ENCODE measurements around the gene PRPSAP2. TPM values are rescaled to one million over a fixed set of nuclear protein-coding genes. Genes with fewer than 3 reads are reported as not detected.

PRPSAP2 gene
- total and polyA plus RNA-seq, 2 donors from 2014 or later = 30.6 to 32.0 TPM

GRCh38 chr17:18970582-18971480 is 112.9 kb downstream of the PRPSAP2 start:
- Histone ChIP-seq H3K27ac (ENCODE audit: low read depth in 2 of 2, low read length in 2 of 2) (no peak overlapping the region), H3K36me3 (ENCODE audit: control insufficient read depth in 2 of 3, insufficient read depth in 3 of 3, low read length in 3 of 3) (peaks cover 0 to 4% (median 2%) of the 10 kb centered on the region in 3 donors), H3K9me3 (ENCODE audit: control insufficient read depth in 2 of 3, insufficient read depth in 1 of 3, low read length in 3 of 3) (no peaks in the 10 kb centered on the region), H3K27me3 (ENCODE audit: control insufficient read depth, insufficient read depth, low read length) (no peaks in the 10 kb centered on the region), H3K4me3 (ENCODE audit: low read length in 3 of 3) (no peak overlapping the region), H3K4me1 (ENCODE audit: control insufficient read depth in 2 of 3, insufficient read depth in 2 of 3, low read depth in 1 of 3, low read length in 3 of 3) (peaks cover 0 to 3% (median 0%) of the 10 kb centered on the region in 3 donors), H3K9ac (ENCODE audit: low read length in 3 of 3) (no peak overlapping the region)
- DNase-seq = no peak
- TF ChIP-seq CTCF (IDR thresholded peaks at IDR 0.05; ENCODE audit: borderline replicate concordance, extremely low read depth, insufficient read depth) = no peak
- FAIRE-seq = no peak
- intact Hi-C loops (cut with DNase I) = no loop called here

- Histone ChIP-seq H3K27ac (ENCODE audit: low read depth in 2 of 2, low read length in 2 of 2) (no peak overlapping the region), H3K4me3 (ENCODE audit: low read length in 3 of 3) (no peak overlapping the region), H3K9me3 (ENCODE audit: control insufficient read depth in 2 of 3, insufficient read depth in 1 of 3, low read length in 3 of 3) (no peaks in the 10 kb centered on the region), H3K9ac (ENCODE audit: low read length in 3 of 3) (no peak overlapping the region), H3K4me1 (ENCODE audit: control insufficient read depth in 2 of 3, insufficient read depth in 2 of 3, low read depth in 1 of 3, low read length in 3 of 3) (peaks cover 0 to 3% (median 0%) of the 10 kb centered on the region in 3 donors), H3K36me3 (ENCODE audit: control insufficient read depth in 2 of 3, insufficient read depth in 3 of 3, low read length in 3 of 3) (peaks cover 0 to 4% (median 2%) of the 10 kb centered on the region in 3 donors), H3K27me3 (ENCODE audit: control insufficient read depth, insufficient read depth, low read length) (no peaks in the 10 kb centered on the region)
- DNase-seq (no peak), FAIRE-seq (no peak)
- intact Hi-C loops (cut with DNase I) = no loop called here
- no peak for TF ChIP-seq CTCF (IDR thresholded peaks at IDR 0.05; ENCODE audit: borderline replicate concordance, extremely low read depth, insufficient read depth)
These were observed 113.9 kb downstream of the PRPSAP2 start for GRCh38 chr17:18971801-18972200.

GRCh38 chr17:18974407-18975149 is 116.6 kb downstream of the PRPSAP2 start:
- Histone ChIP-seq H3K27ac (ENCODE audit: low read depth in 2 of 2, low read length in 2 of 2) (no peak overlapping the region), H3K36me3 (ENCODE audit: control insufficient read depth in 2 of 3, insufficient read depth in 3 of 3, low read length in 3 of 3) (peaks cover 0 to 4% (median 2%) of the 10 kb centered on the region in 3 donors), H3K27me3 (ENCODE audit: control insufficient read depth, insufficient read depth, low read length) (no peaks in the 10 kb centered on the region), H3K9ac (ENCODE audit: low read length in 3 of 3) (no peak overlapping the region), H3K9me3 (ENCODE audit: control insufficient read depth in 2 of 3, insufficient read depth in 1 of 3, low read length in 3 of 3) (no peaks in the 10 kb centered on the region), H3K4me3 (ENCODE audit: low read length in 3 of 3) (no peak overlapping the region), H3K4me1 (ENCODE audit: control insufficient read depth in 2 of 3, insufficient read depth in 2 of 3, low read depth in 1 of 3, low read length in 3 of 3) (peaks cover 0 to 8% (median 2%) of the 10 kb centered on the region in 3 donors)
- no peak for FAIRE-seq
- no peak for DNase-seq
- no peak for TF ChIP-seq CTCF (IDR thresholded peaks at IDR 0.05; ENCODE audit: borderline replicate concordance, extremely low read depth, insufficient read depth)
- intact Hi-C loops (cut with DNase I) = no loop called here
